Right atrium auricular region (tissue), 2 donors: ENCODE measurements around the gene GALNT10. TPM values are rescaled to one million over a fixed set of nuclear protein-coding genes. Genes with fewer than 3 reads are reported as not detected.
A peak's percentile ranks its signal among the peaks of the same experiment; 100 is the strongest.
"Not testable (repeated sequence)": the region's sequence is repeated elsewhere in the genome, so short reads cannot be mapped to it uniquely, and the experiment has no call there.

Experiments
- DNase-seq: peaks from one replicate; pipeline ENCODE4 v3.0.0-alpha.2; 2019; ENCODE audit warnings: low spot score
- H3K27ac ChIP-seq, 2 donors: fragments of 200-600 bp; sonication (generic); 1 replicate in 1 of 2; 2 replicates in 1 of 2; pipeline ENCODE4 v1.5.1; 2016 to 2019
- H3K27me3 ChIP-seq, 2 donors: fragments of 200-600 bp; sonication (generic); one replicate each; pipeline versions ENCODE4 v1.5.1 to v1.6.0; 2017 to 2019
- H3K36me3 ChIP-seq: fragments of 200-600 bp; sonication (generic); one replicate; pipeline ENCODE4 v1.5.1; 2016
- H3K4me1 ChIP-seq, 2 donors: fragments of 200-600 bp; sonication (generic); one replicate each; pipeline versions ENCODE4 v1.5.1 to v1.6.0; 2017 to 2019
- H3K4me3 ChIP-seq, 2 donors: fragments of 200-600 bp; sonication (generic); 1 replicate in 1 of 2; 2 replicates in 1 of 2; pipeline ENCODE4 v1.5.1; 2017 to 2019; ENCODE audit warnings: mild to moderate bottlenecking in 1 of 2, moderate library complexity in 1 of 2
- H3K9me3 ChIP-seq, 2 donors: fragments of 200-600 bp; sonication (generic); one replicate each; pipeline ENCODE4 v1.5.1; 2019
- CTCF ChIP-seq, 2 donors: fragments of 200-600 bp; sonication (generic); IDR thresholded peaks; one replicate each; pipeline ENCODE4 v1.5.1; 2019; ENCODE audit warnings: antibody characterized with exemption in 2 of 2
- total RNA-seq, 2 donors: library from RNA; depleted of rRNA; stranded (reverse); fragments of >200 nt; gene quantifications; one replicate each; pipeline ENCODE4 v1.1.0, GENCODE V29; 2016

GALNT10 gene
- total RNA-seq, 2 donors from 2014 or later: 13.2 to 18.4 TPM

- no peak for TF ChIP-seq CTCF (IDR thresholded peaks at IDR 0.05)
- DNase-seq: no peak
- Histone ChIP-seq H3K4me3 (no peak overlapping the region), H3K27me3 (no peaks in the 10 kb centered on the region), H3K36me3 (no peaks in the 10 kb centered on the region), H3K27ac (no peak overlapping the region), H3K4me1 (peaks cover 0 to 20% of the 10 kb centered on the region in 2 donors), H3K9me3 (no peaks in the 10 kb centered on the region)
These were observed 42.9 kb upstream of the GALNT10 start for GRCh38 chr5:154147666-154148065.

GRCh38 chr5:154150471-154150870 lies 40.1 kb upstream of the GALNT10 start:
- not testable (repeated sequence) for DNase-seq, H3K4me1 ChIP-seq, H3K27me3 ChIP-seq, H3K27ac ChIP-seq, H3K9me3 ChIP-seq, H3K4me3 ChIP-seq, H3K36me3 ChIP-seq

- Histone ChIP-seq H3K4me1 (peaks cover 0 to 8% of the 10 kb centered on the region in 2 donors), H3K4me3 (no peak overlapping the region), H3K27me3 (no peaks in the 10 kb centered on the region), H3K36me3 (no peaks in the 10 kb centered on the region), H3K27ac (no peak overlapping the region), H3K9me3 (no peaks in the 10 kb centered on the region)
- DNase-seq: no peak
- TF ChIP-seq CTCF (IDR thresholded peaks at IDR 0.05): peak in 1 of 2 donors; percentile 45
These were observed 32.8 kb upstream of the GALNT10 start for GRCh38 chr5:154157483-154158378.

- Histone ChIP-seq H3K9me3 (no peaks in the 10 kb centered on the region), H3K4me3 (no peak overlapping the region), H3K36me3 (no peaks in the 10 kb centered on the region), H3K27ac (no peak overlapping the region), H3K4me1 (peaks cover 0 to 8% of the 10 kb centered on the region in 2 donors), H3K27me3 (no peaks in the 10 kb centered on the region)
- TF ChIP-seq CTCF (IDR thresholded peaks at IDR 0.05): no peak
- no peak for DNase-seq
These were observed 32.2 kb upstream of the GALNT10 start for GRCh38 chr5:154158379-154158737.

GRCh38 chr5:154159343-154159742 lies 31.2 kb upstream of the GALNT10 start:
- Histone ChIP-seq H3K9me3 (no peaks in the 10 kb centered on the region), H3K4me1 (peaks cover 0 to 8% of the 10 kb centered on the region in 2 donors), H3K27me3 (no peaks in the 10 kb centered on the region), H3K36me3 (no peaks in the 10 kb centered on the region), H3K27ac (no peak overlapping the region), H3K4me3 (no peak overlapping the region)
- DNase-seq: no peak
- no peak for TF ChIP-seq CTCF (IDR thresholded peaks at IDR 0.05)

- no peak overlapping the region for H3K4me3 ChIP-seq
- peaks cover 0 to 4% of the 10 kb centered on the region in 2 donors for H3K4me1 ChIP-seq
- no peak overlapping the region for H3K27ac ChIP-seq
- H3K9me3 ChIP-seq: no peaks in the 10 kb centered on the region
- no peaks in the 10 kb centered on the region for H3K36me3 ChIP-seq
- no peak for DNase-seq
- no peaks in the 10 kb centered on the region for H3K27me3 ChIP-seq
- no peak for TF ChIP-seq CTCF (IDR thresholded peaks at IDR 0.05)
These were observed 27.9 kb upstream of the GALNT10 start for GRCh38 chr5:154162539-154163151.
